Liver (tissue), 9 donors: ENCODE results near the gene CEMIP. TPM values are rescaled to one million over a fixed set of nuclear protein-coding genes. Genes with fewer than 3 reads are reported as not detected.

Experiments used
- DNase-seq: peaks from one replicate; pipeline ENCODE4 v3.0.0-alpha.2; 2017; ENCODE audit warnings: low spot score
- H3K27ac ChIP-seq, 2 donors: one replicate each; pipeline ENCODE4 v1.7.0; 2013; ENCODE audit warnings: inconsistent platforms in 2 of 2, low read length in 2 of 2, control low read depth in 1 of 2, low read depth in 1 of 2, mild to moderate bottlenecking in 1 of 2
- H3K27me3 ChIP-seq, 4 donors: one replicate each; pipeline versions ENCODE4 v1.6.1 to v1.7.0; 2013; ENCODE audit warnings: low read length in 3 of 4, inconsistent platforms in 1 of 4, mild to moderate bottlenecking in 1 of 4, moderate library complexity in 1 of 4; ENCODE audit not compliant: control insufficient read depth in 4 of 4, insufficient read depth in 4 of 4
- H3K36me3 ChIP-seq, 4 donors: one replicate each; pipeline versions ENCODE4 v1.6.1 to v1.7.0; 2013; ENCODE audit warnings: low read length in 3 of 4, mild to moderate bottlenecking in 3 of 4, low read depth in 1 of 4, moderate library complexity in 1 of 4; ENCODE audit not compliant: control insufficient read depth in 4 of 4, insufficient read depth in 3 of 4
- H3K4me1 ChIP-seq, 4 donors: one replicate each; pipeline versions ENCODE4 v1.6.1 to v1.7.0; 2013; ENCODE audit warnings: low read length in 3 of 4, mild to moderate bottlenecking in 3 of 4, moderate library complexity in 1 of 4; ENCODE audit not compliant: control insufficient read depth in 4 of 4, insufficient read depth in 4 of 4
- H3K4me3 ChIP-seq, 3 donors: one replicate each; pipeline versions ENCODE4 v1.6.1 to v1.7.0; 2013; ENCODE audit warnings: low read length in 3 of 3, control low read depth in 1 of 3, low read depth in 1 of 3, mild to moderate bottlenecking in 1 of 3
- H3K9ac ChIP-seq, 2 donors: one replicate each; pipeline ENCODE4 v1.7.0; 2013; ENCODE audit warnings: low read length in 2 of 2, mild to moderate bottlenecking in 2 of 2, moderate library complexity in 2 of 2, control low read depth in 1 of 2, low read depth in 1 of 2
- H3K9me3 ChIP-seq, 4 donors: one replicate each; pipeline versions ENCODE4 v1.6.1 to v1.7.0; 2013; ENCODE audit warnings: low read length in 3 of 4; ENCODE audit not compliant: control insufficient read depth in 4 of 4
- ATF3 ChIP-seq: IDR thresholded peaks from 2 replicates; pipeline ENCODE4 v1.6.1; 2016; ENCODE audit warnings: antibody characterized with exemption
- CTCF ChIP-seq: fragments of 150-350 bp; IDR thresholded peaks from 2 replicates; pipeline ENCODE4 v1.5.1; 2017; ENCODE audit warnings: improper control_type of control experiment, low read depth, low read length; ENCODE audit not compliant: missing input control
- EGR1 ChIP-seq, 2 donors: IDR thresholded peaks; 2 replicates each; pipeline ENCODE4 v1.6.1; 2016 to 2018; ENCODE audit warnings: antibody characterized with exemption in 2 of 2, low read depth in 2 of 2
- FOXA1 ChIP-seq: IDR thresholded peaks from 2 replicates; pipeline ENCODE4 v1.6.1; 2016; ENCODE audit warnings: antibody characterized with exemption
- FOXA2 ChIP-seq: IDR thresholded peaks from 2 replicates; pipeline ENCODE4 v1.6.1; 2016; ENCODE audit warnings: antibody characterized with exemption
- GABPA ChIP-seq, 2 donors: IDR thresholded peaks in 1 of 2; conservative IDR thresholded peaks in 1 of 2; 2 replicates each; pipeline ENCODE4 v1.6.1; 2016; ENCODE audit warnings: antibody characterized with exemption in 2 of 2, mild to moderate bottlenecking in 1 of 2, moderate library complexity in 1 of 2
- HNF4A ChIP-seq, 2 donors: conservative IDR thresholded peaks; 2 replicates each; pipeline ENCODE4 v1.6.1; 2016; ENCODE audit warnings: antibody characterized with exemption in 2 of 2, mild to moderate bottlenecking in 2 of 2
- HNF4G ChIP-seq: IDR thresholded peaks from 2 replicates; pipeline ENCODE4 v1.6.1; 2016; ENCODE audit warnings: antibody characterized with exemption
- JUND ChIP-seq, 2 donors: IDR thresholded peaks; 2 replicates each; pipeline ENCODE4 v1.6.1; 2016; ENCODE audit warnings: antibody characterized with exemption in 2 of 2
- MAX ChIP-seq: IDR thresholded peaks from 2 replicates; pipeline ENCODE4 v1.6.1; 2016; ENCODE audit warnings: antibody characterized with exemption
- NR2F2 ChIP-seq: IDR thresholded peaks from 2 replicates; pipeline ENCODE4 v1.6.1; 2016; ENCODE audit warnings: antibody characterized with exemption
- RAD21 ChIP-seq, 2 donors: IDR thresholded peaks; 2 replicates each; pipeline ENCODE4 v1.6.1; 2016; ENCODE audit warnings: antibody characterized with exemption in 2 of 2, mild to moderate bottlenecking in 2 of 2
- REST ChIP-seq: IDR thresholded peaks from 2 replicates; pipeline ENCODE4 v1.6.1; 2016; ENCODE audit warnings: antibody characterized with exemption, mild to moderate bottlenecking
- RXRA ChIP-seq, 2 donors: IDR thresholded peaks; 2 replicates each; pipeline ENCODE4 v1.6.1; 2017 to 2018; ENCODE audit warnings: antibody characterized with exemption in 2 of 2, mild to moderate bottlenecking in 1 of 2
- SP1 ChIP-seq: IDR thresholded peaks from 2 replicates; pipeline ENCODE4 v1.6.1; 2018; ENCODE audit warnings: antibody characterized with exemption, mild to moderate bottlenecking
- YY1 ChIP-seq: IDR thresholded peaks from 2 replicates; pipeline ENCODE4 v1.6.1; 2016; ENCODE audit warnings: antibody characterized with exemption, mild to moderate bottlenecking
- WGBS: extraction: QIAGEN DNeasy Blood & Tissue Kit; methylation state at CpG from one replicate; pipeline ENCODE4 v1.1.7; 2013; 5-methylcytosine and 5-hydroxymethylcytosine counted together
- polyA plus RNA-seq, 2 donors: library from polyadenylated mRNA; stranded (reverse) in 1 of 2; unstranded in 1 of 2; fragments of 200-250 nt in 1 of 2; fragments of >200 nt in 1 of 2; fragmentation: Nextera tagmentation in 1 of 2; extraction: Ambion mirVana in 1 of 2; gene quantifications; one replicate each; pipeline versions ENCODE4 v1.2.1 to v1.2.3, GENCODE V29; 2013 to 2015
- total RNA-seq, 2 donors: library from RNA; depleted of rRNA; stranded (reverse); fragments of >200 nt; gene quantifications; one replicate each; pipeline ENCODE4 v1.2.3, GENCODE V29; 2014
- TF ChIP-seq, protein P1 (sequence below): IDR thresholded peaks from 2 replicates; pipeline ENCODE4 v1.6.1; 2016; ENCODE audit warnings: antibody characterized with exemption
- donor health status: healthy.
- donor health status: healthy.
- donor health status: healthy.
- donor health status: healthy.
- donor health status: healthy.

CEMIP gene
- total and polyA plus RNA-seq, 4 donors = under 0.01 to 0.89 (median 0.21) TPM

GRCh38 chr15:80773122-80773551 is 6.0 kb upstream of the CEMIP start:
- Histone ChIP-seq H3K4me3 (no peak overlapping the region), H3K27ac (no peak overlapping the region), H3K9ac (no peak overlapping the region), H3K9me3 (no peaks in the 10 kb centered on the region), H3K36me3 (no peaks in the 10 kb centered on the region), H3K4me1 (peaks cover 0 to 3% (median 0%) of the 10 kb centered on the region in 4 donors), H3K27me3 (peaks cover 0 to under 1% (median 0%) of the 10 kb centered on the region in 4 donors)
- DNase-seq = no peak
- no peak for TF ChIP-seq FOXA1
- TF ChIP-seq ATF3 = no peak
- no peak for TF ChIP-seq EGR1 (IDR thresholded peaks at IDR 0.05; ENCODE audit: low read depth in 2 of 2)
- TF ChIP-seq CTCF = no peak
- TF ChIP-seq SP1 = no peak
- TF ChIP-seq RXRA (IDR thresholded peaks at IDR 0.05) = no peak
- no peak for TF ChIP-seq HNF4G
- WGBS = 77% methylated on average over 8 of the region's 8 CpGs

DNA sequence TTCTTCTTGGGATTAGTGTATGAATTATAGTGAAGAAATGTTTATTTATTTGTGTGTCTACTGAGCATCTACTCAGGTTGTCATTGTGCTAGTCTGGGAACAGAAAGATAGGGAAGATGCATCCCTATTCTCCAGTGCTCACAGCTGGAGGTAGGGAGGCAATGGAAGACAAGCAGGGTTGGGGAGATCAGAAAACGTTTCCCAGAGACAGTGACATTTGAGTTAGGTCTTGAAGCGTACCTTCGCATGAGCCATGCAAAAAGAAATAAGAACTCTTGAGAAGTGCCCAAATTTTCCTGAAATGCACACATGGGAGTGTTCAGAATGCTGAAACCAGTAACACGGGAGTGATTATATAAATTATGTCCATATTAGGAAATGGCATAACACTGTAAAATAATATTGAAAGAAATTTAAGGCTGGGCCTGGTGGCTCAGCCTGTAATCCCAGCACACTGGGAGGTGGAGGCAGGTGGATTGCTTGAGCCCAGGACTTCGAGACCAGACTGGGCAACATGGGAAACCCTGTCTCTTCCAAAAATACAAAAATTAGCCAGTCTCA is 5.3 kb upstream of the CEMIP start:
- peaks cover 0 to 6% (median 0%) of the 10 kb centered on the region in 4 donors for H3K27me3 ChIP-seq
- TF ChIP-seq FOXA2 (no peak), HNF4A (conservative IDR thresholded peaks at IDR 0.05) (no peak), MAX (no peak), HNF4G (no peak), YY1 (no peak), EGR1 (IDR thresholded peaks at IDR 0.05; ENCODE audit: low read depth in 2 of 2) (no peak), JUND (IDR thresholded peaks at IDR 0.05) (no peak), ATF3 (no peak), FOXA1 (no peak), SP1 (no peak), NR2F2 (no peak), CTCF (no peak), REST (no peak), GABPA (IDR thresholded peaks at IDR 0.05 in 1 of 2, conservative IDR thresholded peaks at IDR 0.05 in 1 of 2) (no peak), RXRA (IDR thresholded peaks at IDR 0.05) (no peak), RAD21 (IDR thresholded peaks at IDR 0.05) (no peak)
- TF ChIP-seq, protein P1, sequence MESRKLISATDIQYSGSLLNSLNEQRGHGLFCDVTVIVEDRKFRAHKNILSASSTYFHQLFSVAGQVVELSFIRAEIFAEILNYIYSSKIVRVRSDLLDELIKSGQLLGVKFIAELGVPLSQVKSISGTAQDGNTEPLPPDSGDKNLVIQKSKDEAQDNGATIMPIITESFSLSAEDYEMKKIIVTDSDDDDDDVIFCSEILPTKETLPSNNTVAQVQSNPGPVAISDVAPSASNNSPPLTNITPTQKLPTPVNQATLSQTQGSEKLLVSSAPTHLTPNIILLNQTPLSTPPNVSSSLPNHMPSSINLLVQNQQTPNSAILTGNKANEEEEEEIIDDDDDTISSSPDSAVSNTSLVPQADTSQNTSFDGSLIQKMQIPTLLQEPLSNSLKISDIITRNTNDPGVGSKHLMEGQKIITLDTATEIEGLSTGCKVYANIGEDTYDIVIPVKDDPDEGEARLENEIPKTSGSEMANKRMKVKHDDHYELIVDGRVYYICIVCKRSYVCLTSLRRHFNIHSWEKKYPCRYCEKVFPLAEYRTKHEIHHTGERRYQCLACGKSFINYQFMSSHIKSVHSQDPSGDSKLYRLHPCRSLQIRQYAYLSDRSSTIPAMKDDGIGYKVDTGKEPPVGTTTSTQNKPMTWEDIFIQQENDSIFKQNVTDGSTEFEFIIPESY = no peak
- 82% methylated on average over 5 of the region's 5 CpGs for WGBS
- H3K9me3 ChIP-seq = no peaks in the 10 kb centered on the region
- no peak overlapping the region for H3K4me3 ChIP-seq
- H3K4me1 ChIP-seq = peaks cover 2 to 3% (median 3%) of the 10 kb centered on the region in 4 donors
- H3K36me3 ChIP-seq = no peaks in the 10 kb centered on the region
- H3K9ac ChIP-seq = no peak overlapping the region
- no peak for DNase-seq
- no peak overlapping the region for H3K27ac ChIP-seq
